ENCODE results near the gene SGSM2. TPM values are rescaled to one million over a fixed set of nuclear protein-coding genes. Genes with fewer than 3 reads are reported as not detected.

The SGSM2 gene
- total and polyA plus RNA-seq, 2 of the 13 experiments (the other 11 are each of a cell fraction or from before 2014, with no cell fraction given) = 30.4 to 51.3 TPM

GRCh38 chr17:2303204-2304188 lies 33.8 kb upstream of the SGSM2 start, which contains the start of the genes SMG6 and SRR (continued):
- TF ChIP-seq E2F2 (CRISPR knock-in tag; IDR thresholded peaks at IDR 0.05; ENCODE audit: borderline replicate concordance) (no peak), KAT8 (CRISPR knock-in tag; IDR thresholded peaks at IDR 0.05) (peak; percentile 79), ZFP36L2 (CRISPR knock-in tag; IDR thresholded peaks at IDR 0.05) (no peak; the same call in 1 of the 2 replicates), XBP1 (CRISPR knock-in tag; IDR thresholded peaks at IDR 0.05) (no peak), SP5 (CRISPR knock-in tag; IDR thresholded peaks at IDR 0.05; ENCODE audit: borderline replicate concordance, low read depth) (no peak), EZH2 (conservative IDR thresholded peaks at IDR 0.05; ENCODE audit: low read depth, low read length) (no peak), ZNF782 (CRISPR knock-in tag; IDR thresholded peaks at IDR 0.05; ENCODE audit: borderline replicate concordance) (no peak), UBTF (CRISPR knock-in tag; IDR thresholded peaks at IDR 0.05) (peak; percentile 88), DNMT1 (CRISPR knock-in tag; IDR thresholded peaks at IDR 0.05) (peak; percentile 20; the same call in 1 of the 2 replicates), SKIL (CRISPR knock-in tag; IDR thresholded peaks at IDR 0.05; ENCODE audit: borderline replicate concordance) (no peak), ZNF383 (CRISPR knock-in tag; IDR thresholded peaks at IDR 0.05; ENCODE audit: borderline replicate concordance) (no peak), NFKB2 (CRISPR knock-in tag; IDR thresholded peaks at IDR 0.05; ENCODE audit: borderline replicate concordance) (0 out of 2 replicates have a peak, but pooled peaks have one; percentile 11), ATF7-NPFF (CRISPR knock-in tag; IDR thresholded peaks at IDR 0.05; ENCODE audit: low read depth) (peak; percentile 68; the same call in 1 of the 2 replicates), CSRNP1 (CRISPR knock-in tag; IDR thresholded peaks at IDR 0.05) (peak; percentile 49; the same call in 1 of the 2 replicates), CBFB (CRISPR knock-in tag; IDR thresholded peaks at IDR 0.05) (peak; percentile 79), ZNF605 (CRISPR knock-in tag; IDR thresholded peaks at IDR 0.05) (peak; percentile 46; the same call in 1 of the 2 replicates), KDM4B (CRISPR knock-in tag; IDR thresholded peaks at IDR 0.05) (no peak), KLF15 (CRISPR knock-in tag; IDR thresholded peaks at IDR 0.05; ENCODE audit: borderline replicate concordance) (0 out of 2 replicates have a peak, but pooled peaks have one; percentile 2), KLF16 (CRISPR knock-in tag; IDR thresholded peaks at IDR 0.05) (0 out of 4 replicates have a peak, but pooled peaks of 1 of the 2 experiments have one; percentile 39)

Measured in HepG2 (cell line).